CD14-positive monocyte (primary cell): ENCODE data around the gene SIK2. TPM values are rescaled to one million over a fixed set of nuclear protein-coding genes. Genes with fewer than 3 reads are reported as not detected.
A peak's percentile ranks its signal among the peaks of the same experiment; 100 is the strongest.

Source experiments
- DNase-seq, 3 donors: peaks; one replicate each; pipeline ENCODE4 v3.0.0-alpha.2; 2011 to 2022
- H2AFZ ChIP-seq: 2 replicates; pipeline ENCODE4 v1.6.0; 2012; ENCODE audit warnings: mild to moderate bottlenecking, low read depth, low read length, inconsistent platforms; ENCODE audit not compliant: insufficient read depth, poor library complexity, severe bottlenecking
- H3K27ac ChIP-seq, 2 donors: 1 replicate in 1 of 2; 2 replicates in 1 of 2; pipeline ENCODE4 v1.5.1; 2012 to 2013; ENCODE audit warnings: low read length in 2 of 2, control low read depth in 1 of 2, inconsistent platforms in 1 of 2, low read depth in 1 of 2, mild to moderate bottlenecking in 1 of 2
- H3K27me3 ChIP-seq, 2 donors: one replicate each; pipeline versions ENCODE4 v1.6.0 to v1.6.1; 2011 to 2013; ENCODE audit warnings: low read length in 2 of 2; ENCODE audit not compliant: control insufficient read depth in 2 of 2, insufficient read depth in 2 of 2
- H3K36me3 ChIP-seq, 2 donors: replicated peaks in 1 of 2; 1 replicate in 1 of 2; 2 replicates in 1 of 2; pipeline versions ENCODE4 v1.5.1 to v1.6.1; 2012 to 2013; ENCODE audit warnings: low read length in 2 of 2, control low read depth in 1 of 2, inconsistent platforms in 1 of 2, mild to moderate bottlenecking in 1 of 2; ENCODE audit not compliant: insufficient read depth in 2 of 2, control insufficient read depth in 1 of 2
- H3K4me1 ChIP-seq, 2 donors: 1 replicate in 1 of 2; 2 replicates in 1 of 2; pipeline versions ENCODE4 v1.5.1 to v1.6.1; 2012 to 2013; ENCODE audit warnings: low read length in 2 of 2, control low read depth in 1 of 2, inconsistent platforms in 1 of 2, mild to moderate bottlenecking in 1 of 2, moderate library complexity in 1 of 2; ENCODE audit not compliant: insufficient read depth in 2 of 2, control insufficient read depth in 1 of 2
- H3K4me2 ChIP-seq: replicated peaks from 2 replicates; pipeline ENCODE3; 2012; ENCODE audit warnings: low read length, moderate library complexity, mild to moderate bottlenecking; ENCODE audit not compliant: poor library complexity, severe bottlenecking; ENCODE audit errors: extremely low read depth
- H3K4me3 ChIP-seq, 3 experiments: fragments of 200-600 bp in 1 of 3; sonication (generic) in 1 of 3; replicated peaks in 1 of 3; 1 replicate in 2 of 3; 2 replicates in 1 of 3; pipeline ENCODE4 v1.5.1; 2011 to 2013; ENCODE audit warnings: low read length in 3 of 3, mild to moderate bottlenecking in 3 of 3, control low read depth in 2 of 3, low read depth in 2 of 3, inconsistent platforms in 1 of 3, moderate library complexity in 1 of 3
- H3K79me2 ChIP-seq: 2 replicates; pipeline ENCODE4 v1.6.0; 2012; ENCODE audit warnings: mild to moderate bottlenecking, control low read depth, inconsistent platforms, low read length, moderate library complexity; ENCODE audit not compliant: insufficient read depth
- H3K9ac ChIP-seq: 2 replicates; pipeline ENCODE4 v1.6.0; 2017; ENCODE audit warnings: low read length, mild to moderate bottlenecking; ENCODE audit not compliant: insufficient read depth, poor library complexity, severe bottlenecking
- H3K9me3 ChIP-seq, 2 donors: replicated peaks in 1 of 2; 1 replicate in 1 of 2; 2 replicates in 1 of 2; pipeline versions ENCODE4 v1.5.1 to v1.6.1; 2012 to 2013; ENCODE audit warnings: low read length in 2 of 2, control low read depth in 1 of 2; ENCODE audit not compliant: control insufficient read depth in 1 of 2, insufficient read depth in 1 of 2
- H4K20me1 ChIP-seq: 2 replicates; pipeline ENCODE4 v1.6.0; 2012; ENCODE audit warnings: mild to moderate bottlenecking, low read length, control low read depth, moderate library complexity; ENCODE audit not compliant: insufficient read depth
- H3K27ac Mint-ChIP-seq, 7 donors: one replicate each; pipeline ENCODE4 v1.8.0; 2020; ENCODE audit warnings: mild to moderate bottlenecking in 7 of 7, mixed read lengths in 7 of 7, moderate library complexity in 6 of 7, inconsistent platforms in 2 of 7
- H3K27me3 Mint-ChIP-seq, 3 donors: one replicate each; pipeline ENCODE4 v1.8.0; 2021 to 2022; ENCODE audit warnings: low read depth in 3 of 3, mild to moderate bottlenecking in 3 of 3, mixed read lengths in 3 of 3, moderate library complexity in 3 of 3, inconsistent platforms in 1 of 3
- H3K36me3 Mint-ChIP-seq, 2 donors: one replicate each; pipeline ENCODE4 v1.8.0; 2020; ENCODE audit warnings: mixed read lengths in 2 of 2, inconsistent platforms in 1 of 2, mild to moderate bottlenecking in 1 of 2
- H3K4me1 Mint-ChIP-seq: one replicate; pipeline ENCODE4 v1.8.0; 2020; ENCODE audit warnings: mild to moderate bottlenecking, mixed read lengths
- H3K4me3 Mint-ChIP-seq, 2 donors: one replicate each; pipeline ENCODE4 v1.8.0; 2020; ENCODE audit warnings: mild to moderate bottlenecking in 2 of 2, mixed read lengths in 2 of 2, moderate library complexity in 1 of 2
- H3K9me3 Mint-ChIP-seq, 7 donors: one replicate each; pipeline ENCODE4 v1.8.0; 2020 to 2022; ENCODE audit warnings: mixed read lengths in 7 of 7, mild to moderate bottlenecking in 6 of 7, moderate library complexity in 6 of 7, inconsistent platforms in 2 of 7
- WGBS: methylation state at CpG from one replicate; pipeline ENCODE4 v1.1.5; 2013; ENCODE audit warnings: missing lambda C conversion rate; ENCODE audit not compliant: insufficient coverage; 5-methylcytosine and 5-hydroxymethylcytosine counted together
- intact Hi-C, 2 donors: fragments of 100-400 bp; cut with micrococcal nuclease; formaldehyde crosslinking; loops; one replicate each; pipeline versions ENCODE4 v1.15.0 to v1.15.1; 2023
- polyA plus RNA-seq, 3 donors: library from polyadenylated mRNA; depleted of rRNA in 1 of 3; unstranded in 2 of 3; stranded (reverse) in 1 of 3; fragments of 300-500 nt in 2 of 3; fragments of >200 nt in 1 of 3; fragmentation: Illumina TruSeq in 2 of 3; gene quantifications; 1 replicate in 2 of 3; 2 replicates in 1 of 3; pipeline ENCODE4 v1.2.3, GENCODE V29; 2012 to 2021
- TF ChIP-seq, protein P1 (sequence below): fragments of 200-600 bp; IDR thresholded peaks from one replicate; pipeline ENCODE4 v1.8.0; 2022; ENCODE audit warnings: antibody characterized with exemption, mild to moderate bottlenecking

Gene SIK2
- polyA plus RNA-seq, 3 donors = 0.16 to 8.8 (median 0.23) TPM

DNA sequence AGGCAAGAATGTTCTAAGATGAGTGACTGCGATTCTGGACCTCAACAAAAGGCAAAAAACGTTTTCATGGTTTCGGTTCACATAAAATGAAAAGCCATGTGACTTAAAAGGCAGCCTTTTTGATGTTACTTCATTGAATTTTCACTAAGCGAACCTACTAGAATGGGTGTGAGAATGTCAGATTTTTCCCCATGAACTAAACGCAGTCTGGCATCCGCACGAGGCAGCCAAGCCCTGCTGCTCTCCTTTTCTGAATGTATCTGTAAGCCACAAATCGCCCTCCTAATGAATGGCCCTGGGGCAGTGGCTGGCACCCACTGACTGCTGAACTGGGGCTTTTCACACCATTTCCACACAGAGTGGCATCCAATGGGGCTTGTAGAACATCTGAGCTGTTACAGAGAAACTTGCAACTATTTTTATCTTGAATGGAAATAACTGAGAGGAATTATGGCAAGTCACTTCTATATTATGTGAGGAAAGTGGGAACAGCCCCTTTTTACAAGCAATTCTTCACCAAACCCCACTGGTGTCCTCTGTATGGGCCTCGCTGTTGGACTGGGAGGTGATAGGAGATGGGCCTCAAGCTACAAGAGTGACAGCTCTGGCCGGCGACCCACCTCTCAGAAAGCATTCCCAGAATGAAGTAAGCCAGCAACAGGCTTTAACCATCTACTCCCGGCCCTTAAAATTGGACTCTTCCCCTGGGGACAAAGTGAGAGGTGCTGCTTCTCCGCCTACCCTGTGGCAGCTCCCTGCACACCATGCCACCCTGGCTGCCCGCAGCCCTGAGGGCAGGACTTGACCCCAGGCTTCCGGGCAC is 134.6 kb downstream of the SIK2 start:
- no peaks in the 10 kb centered on the region for H3K27me3 ChIP-seq
- no peak overlapping the region for H3K4me3 Mint-ChIP-seq
- H3K9me3 ChIP-seq = no peaks in the 10 kb centered on the region
- H3K9me3 Mint-ChIP-seq = no peaks in the 10 kb centered on the region
- H3K4me1 Mint-ChIP-seq = peaks cover 5% of the 10 kb centered on the region
- peaks cover 0 to 4% (median 2%) of the 10 kb centered on the region in 3 donors for H3K27me3 Mint-ChIP-seq
- peaks cover 27 to 50% of the 10 kb centered on the region in 2 donors for H3K36me3 ChIP-seq
- no peaks in the 10 kb centered on the region for H3K4me1 ChIP-seq
- DNase-seq = no peak
- 94% methylated on average over 7 of the region's 15 CpGs for WGBS
- H3K36me3 Mint-ChIP-seq = peaks cover 35 to 41% of the 10 kb centered on the region in 2 donors
- TF ChIP-seq, protein P1, sequence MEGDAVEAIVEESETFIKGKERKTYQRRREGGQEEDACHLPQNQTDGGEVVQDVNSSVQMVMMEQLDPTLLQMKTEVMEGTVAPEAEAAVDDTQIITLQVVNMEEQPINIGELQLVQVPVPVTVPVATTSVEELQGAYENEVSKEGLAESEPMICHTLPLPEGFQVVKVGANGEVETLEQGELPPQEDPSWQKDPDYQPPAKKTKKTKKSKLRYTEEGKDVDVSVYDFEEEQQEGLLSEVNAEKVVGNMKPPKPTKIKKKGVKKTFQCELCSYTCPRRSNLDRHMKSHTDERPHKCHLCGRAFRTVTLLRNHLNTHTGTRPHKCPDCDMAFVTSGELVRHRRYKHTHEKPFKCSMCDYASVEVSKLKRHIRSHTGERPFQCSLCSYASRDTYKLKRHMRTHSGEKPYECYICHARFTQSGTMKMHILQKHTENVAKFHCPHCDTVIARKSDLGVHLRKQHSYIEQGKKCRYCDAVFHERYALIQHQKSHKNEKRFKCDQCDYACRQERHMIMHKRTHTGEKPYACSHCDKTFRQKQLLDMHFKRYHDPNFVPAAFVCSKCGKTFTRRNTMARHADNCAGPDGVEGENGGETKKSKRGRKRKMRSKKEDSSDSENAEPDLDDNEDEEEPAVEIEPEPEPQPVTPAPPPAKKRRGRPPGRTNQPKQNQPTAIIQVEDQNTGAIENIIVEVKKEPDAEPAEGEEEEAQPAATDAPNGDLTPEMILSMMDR = no peak
- no peak overlapping the region for H3K27ac ChIP-seq
- H3K4me2 ChIP-seq = no peak overlapping the region
- H3K27ac Mint-ChIP-seq = peak overlapping the region in 3 of 7 donors; percentile 51 to 67 (median 65)
- H4K20me1 ChIP-seq = no peaks in the 10 kb centered on the region
- H3K9ac ChIP-seq = no peak overlapping the region
- H3K4me3 ChIP-seq = no peak overlapping the region
- no peaks in the 10 kb centered on the region for H3K79me2 ChIP-seq
- intact Hi-C loops = no loop called here
- no peak overlapping the region for H2AFZ ChIP-seq

- H3K9me3 ChIP-seq = no peaks in the 10 kb centered on the region
- no peaks in the 10 kb centered on the region for H3K27me3 ChIP-seq
- Mint-ChIP-seq H3K27ac (peak overlapping the region in 2 of 7 donors; percentile 65 to 67), H3K4me1 (peaks cover 5% of the 10 kb centered on the region), H3K36me3 (peaks cover 40 to 48% of the 10 kb centered on the region in 2 donors), H3K27me3 (peaks cover 0 to 4% (median 2%) of the 10 kb centered on the region in 3 donors), H3K4me3 (no peak overlapping the region), H3K9me3 (no peaks in the 10 kb centered on the region)
- WGBS = 86% methylated on average over 12 of the region's 14 CpGs
- H3K4me1 ChIP-seq = no peaks in the 10 kb centered on the region
- H3K79me2 ChIP-seq = no peaks in the 10 kb centered on the region
- peaks cover 34 to 58% of the 10 kb centered on the region in 2 donors for H3K36me3 ChIP-seq
- no peak for DNase-seq
- no peak overlapping the region for H3K27ac ChIP-seq
- no peak overlapping the region for H3K4me2 ChIP-seq
- H3K9ac ChIP-seq = no peak overlapping the region
- intact Hi-C loops = no loop called here
- H2AFZ ChIP-seq = no peak overlapping the region
- H3K4me3 ChIP-seq = no peak overlapping the region
- no peaks in the 10 kb centered on the region for H4K20me1 ChIP-seq
- TF ChIP-seq, protein P1 = no peak
Measured at GRCh38 chr11:111737444-111738210, 135.4 kb downstream of the SIK2 start.
